Kidney (tissue), 14 donors: ENCODE measurements around the gene TSPAN14. TPM values are rescaled to one million over a fixed set of nuclear protein-coding genes. Genes with fewer than 3 reads are reported as not detected.
"Not testable (repeated sequence)": the region's sequence is repeated elsewhere in the genome, so short reads cannot be mapped to it uniquely, and the experiment has no call there.

Experiments used
- DNase-seq, 5 donors: peaks; one replicate each; pipeline ENCODE4 v3.0.0-alpha.2; 2013 to 2020
- FAIRE-seq: peaks from 2 replicates; lab custom pipeline; 2012; peaks lifted over from hg19 to GRCh38; lab: Jason Lieb, UNC
- H3K27ac ChIP-seq, 2 donors: one replicate each; pipeline ENCODE4 v1.7.0; 2013; ENCODE audit warnings: low read depth in 2 of 2, low read length in 2 of 2, inconsistent platforms in 1 of 2
- H3K27me3 ChIP-seq: one replicate; pipeline ENCODE4 v1.7.1; 2013; ENCODE audit warnings: low read length, inconsistent platforms; ENCODE audit not compliant: control insufficient read depth, insufficient read depth
- H3K36me3 ChIP-seq, 3 donors: one replicate each; pipeline versions ENCODE4 v1.7.0 to v1.7.1; 2013; ENCODE audit warnings: low read length in 3 of 3, control low read depth in 1 of 3, inconsistent platforms in 1 of 3; ENCODE audit not compliant: insufficient read depth in 3 of 3, control insufficient read depth in 2 of 3
- H3K4me1 ChIP-seq, 3 donors: one replicate each; pipeline versions ENCODE4 v1.7.0 to v1.7.1; 2013; ENCODE audit warnings: low read length in 3 of 3, inconsistent platforms in 1 of 3, low read depth in 1 of 3; ENCODE audit not compliant: control insufficient read depth in 2 of 3, insufficient read depth in 2 of 3
- H3K4me3 ChIP-seq, 3 donors: one replicate each; pipeline versions ENCODE4 v1.7.0 to v1.8.1; 2013; ENCODE audit warnings: low read length in 3 of 3, control low read depth in 1 of 3, inconsistent platforms in 1 of 3
- H3K9ac ChIP-seq, 3 donors: one replicate each; pipeline versions ENCODE4 v1.7.0 to v1.7.1; 2013; ENCODE audit warnings: low read length in 3 of 3, control low read depth in 1 of 3, inconsistent platforms in 1 of 3
- H3K9me3 ChIP-seq, 3 donors: one replicate each; pipeline versions ENCODE4 v1.7.0 to v1.7.1; 2013; ENCODE audit warnings: low read length in 3 of 3, control low read depth in 1 of 3, inconsistent platforms in 1 of 3; ENCODE audit not compliant: control insufficient read depth in 2 of 3, insufficient read depth in 1 of 3
- intact Hi-C: fragments of 100-400 bp; cut with DNase I; formaldehyde crosslinking; loops from one replicate; pipeline ENCODE4 v1.11.1; 2022
- polyA plus RNA-seq: library from polyadenylated mRNA; stranded (reverse); fragments of 350-450 nt; fragmentation: Illumina TruSeq; extraction: RNeasy Lipid Tissue Mini Kit (QIAGEN cat#74804); gene quantifications from one replicate; pipeline ENCODE4 v1.2.3, GENCODE V29; 2014; ENCODE audit warnings: low read depth, low replicate concordance; ENCODE audit not compliant: insufficient read depth
- total RNA-seq: library from RNA; stranded (reverse); fragmentation: NEBNext Ultra II Directional; extraction: Animal tissue kit (Norgen Biotek cat#: 25700); gene quantifications from one replicate; pipeline ENCODE4 v1.2.1, GENCODE V29; 2021
- TF ChIP-seq, protein P1 (sequence below): IDR thresholded peaks from 3 replicates; pipeline ENCODE4 v1.5.1; 2012; ENCODE audit warnings: mild to moderate bottlenecking, moderate library complexity, borderline replicate concordance; ENCODE audit not compliant: insufficient read depth; ENCODE audit errors: extremely low read depth
- donor health status: control.
- donor health status: control.
- donor health status: control.
- donor health status: control.
- donor health status: control.
- donor health status: DM: yes; HTN: yes; CAD: no.
- donor health status: Normal renal cell carcinoma (clear cell type).

The TSPAN14 gene
- total and polyA plus RNA-seq, 2 donors from 2014 or later = 36.8 to 183 TPM

DNA sequence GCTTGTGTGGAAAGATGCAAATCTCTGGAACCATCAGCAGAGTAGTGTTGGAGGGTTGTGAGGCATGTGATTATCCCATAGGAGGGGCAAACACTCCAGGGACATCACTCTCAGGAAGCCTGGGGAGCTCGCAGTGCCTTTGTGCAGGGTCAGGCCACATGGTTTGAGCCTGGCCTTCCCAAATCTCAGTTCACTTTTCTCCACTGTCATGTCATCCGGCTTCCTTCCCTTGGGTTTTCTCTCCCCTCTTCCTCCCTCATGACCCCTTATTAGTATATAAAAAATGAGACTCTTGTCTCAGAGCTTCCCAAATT is 20.4 kb downstream of the TSPAN14 start:
- Histone ChIP-seq H3K27me3 (no peaks in the 10 kb centered on the region), H3K27ac (peak overlapping the region in 1 of 2 donors; percentile 30), H3K9me3 (peaks cover 0 to 4% (median 0%) of the 10 kb centered on the region in 3 donors), H3K4me1 (peaks cover 0 to 34% (median 29%) of the 10 kb centered on the region in 3 donors), H3K4me3 (no peak overlapping the region), H3K9ac (no peak overlapping the region), H3K36me3 (peaks cover 0 to 14% (median 2%) of the 10 kb centered on the region in 3 donors)
- TF ChIP-seq, protein P1, sequence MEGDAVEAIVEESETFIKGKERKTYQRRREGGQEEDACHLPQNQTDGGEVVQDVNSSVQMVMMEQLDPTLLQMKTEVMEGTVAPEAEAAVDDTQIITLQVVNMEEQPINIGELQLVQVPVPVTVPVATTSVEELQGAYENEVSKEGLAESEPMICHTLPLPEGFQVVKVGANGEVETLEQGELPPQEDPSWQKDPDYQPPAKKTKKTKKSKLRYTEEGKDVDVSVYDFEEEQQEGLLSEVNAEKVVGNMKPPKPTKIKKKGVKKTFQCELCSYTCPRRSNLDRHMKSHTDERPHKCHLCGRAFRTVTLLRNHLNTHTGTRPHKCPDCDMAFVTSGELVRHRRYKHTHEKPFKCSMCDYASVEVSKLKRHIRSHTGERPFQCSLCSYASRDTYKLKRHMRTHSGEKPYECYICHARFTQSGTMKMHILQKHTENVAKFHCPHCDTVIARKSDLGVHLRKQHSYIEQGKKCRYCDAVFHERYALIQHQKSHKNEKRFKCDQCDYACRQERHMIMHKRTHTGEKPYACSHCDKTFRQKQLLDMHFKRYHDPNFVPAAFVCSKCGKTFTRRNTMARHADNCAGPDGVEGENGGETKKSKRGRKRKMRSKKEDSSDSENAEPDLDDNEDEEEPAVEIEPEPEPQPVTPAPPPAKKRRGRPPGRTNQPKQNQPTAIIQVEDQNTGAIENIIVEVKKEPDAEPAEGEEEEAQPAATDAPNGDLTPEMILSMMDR = no peak
- FAIRE-seq (no peak), DNase-seq (no peak)
- intact Hi-C loops = no loop called here

DNA sequence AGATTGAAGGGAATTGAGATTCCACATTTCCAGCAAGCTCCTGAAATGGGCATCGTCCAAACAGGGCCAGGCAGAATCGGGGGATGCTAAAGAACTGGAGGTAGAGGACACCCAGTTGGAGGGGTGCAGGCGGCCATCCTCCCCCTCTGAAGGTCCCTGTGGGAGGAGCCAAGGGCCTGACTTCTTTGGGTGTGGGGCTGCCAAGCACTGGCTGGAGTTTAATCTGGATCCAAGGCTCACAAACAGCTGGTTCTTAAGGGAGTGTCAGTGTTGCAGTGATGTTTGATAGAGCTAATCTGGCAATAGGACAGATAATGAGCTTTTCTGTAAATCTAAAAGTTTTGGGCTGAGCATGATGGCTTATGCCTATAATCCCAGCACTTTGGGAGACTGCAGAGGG is 20.8 kb downstream of the TSPAN14 start:
- Histone ChIP-seq H3K4me1 (peaks cover 0 to 34% (median 29%) of the 10 kb centered on the region in 3 donors), H3K27ac (peak overlapping the region in 1 of 2 donors; percentile 7), H3K27me3 (no peaks in the 10 kb centered on the region), H3K4me3 (no peak overlapping the region), H3K9me3 (peaks cover 0 to 4% (median 0%) of the 10 kb centered on the region in 3 donors), H3K36me3 (peaks cover 0 to 14% (median 2%) of the 10 kb centered on the region in 3 donors), H3K9ac (no peak overlapping the region)
- TF ChIP-seq, protein P1 = no peak
- DNase-seq (peak in 1 of 5 donors; percentile 35), FAIRE-seq (no peak)
- intact Hi-C loops = no loop called here

DNA sequence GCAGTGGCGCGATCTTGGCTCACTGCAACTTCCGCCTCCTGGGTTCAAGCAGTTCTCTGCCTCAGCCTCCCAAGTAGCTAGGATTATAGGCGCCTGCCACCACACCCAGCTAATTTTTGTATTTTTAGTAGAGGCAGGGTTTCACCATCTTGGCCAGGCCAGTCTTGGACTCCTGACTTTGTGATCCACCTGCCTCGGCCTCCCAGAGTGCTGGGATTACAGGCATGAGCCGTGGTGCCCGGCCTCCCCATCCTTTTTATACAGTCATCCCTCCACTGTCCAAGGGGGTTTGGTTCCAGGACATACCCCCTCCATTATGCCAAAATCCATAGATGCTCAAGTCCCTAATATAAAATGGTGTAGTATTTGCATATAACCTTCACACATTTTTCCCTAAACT is 21.5 kb downstream of the TSPAN14 start:
- DNase-seq = peak in 1 of 5 donors; percentile 19
- Histone ChIP-seq H3K36me3 (peaks cover 0 to 14% (median 0%) of the 10 kb centered on the region in 3 donors), H3K4me1 (peaks cover 0 to 34% (median 29%) of the 10 kb centered on the region in 3 donors)
- H3K4me3 ChIP-seq, H3K27ac ChIP-seq, H3K27me3 ChIP-seq, H3K9me3 ChIP-seq, intact Hi-C loops, H3K9ac ChIP-seq, FAIRE-seq: not testable (repeated sequence)

DNA sequence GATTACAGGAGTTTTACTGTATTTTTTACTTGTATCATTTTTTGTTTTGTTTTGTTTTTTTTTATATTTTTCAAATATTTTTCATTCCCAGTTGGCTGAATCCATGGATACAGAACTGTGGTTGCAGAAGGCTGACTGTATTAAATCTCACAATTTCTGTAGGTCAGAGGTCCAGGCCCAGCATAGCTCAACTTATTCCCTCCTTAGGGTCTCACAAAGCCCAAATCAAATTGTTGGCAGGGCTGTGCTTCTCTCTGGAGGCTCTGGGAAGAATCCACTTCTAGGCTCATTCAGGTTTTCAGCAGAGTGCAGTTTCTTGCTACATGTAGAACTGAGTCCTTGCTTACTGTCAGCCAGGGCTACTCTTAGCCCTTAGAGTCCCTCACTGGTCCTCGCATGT is 22.6 kb downstream of the TSPAN14 start:
- intact Hi-C loops = no loop called here
- Histone ChIP-seq H3K27me3 (no peaks in the 10 kb centered on the region), H3K4me3 (no peak overlapping the region), H3K27ac (no peak overlapping the region), H3K9me3 (peaks cover 0 to 4% (median 0%) of the 10 kb centered on the region in 3 donors), H3K4me1 (peaks cover 0 to 25% (median 23%) of the 10 kb centered on the region in 3 donors), H3K9ac (no peak overlapping the region), H3K36me3 (peaks cover 0 to 9% (median 0%) of the 10 kb centered on the region in 3 donors)
- TF ChIP-seq, protein P1 = no peak
- FAIRE-seq (no peak), DNase-seq (peak in 1 of 5 donors; percentile 9)
